Ureter (tissue), 1 donor: ENCODE data around the gene SHISA2. TPM values are rescaled to one million over a fixed set of nuclear protein-coding genes. Genes with fewer than 3 reads are reported as not detected.

Experiments used
- DNase-seq: peaks from one replicate; pipeline ENCODE4 v3.0.0-alpha.2; 2020; ENCODE audit warnings: low spot score
- total RNA-seq: library from RNA; stranded (reverse); gene quantifications from one replicate; pipeline ENCODE4 v1.2.4, GENCODE V29; 2023
- donor health status: DM: yes; HTN: yes; CAD: no.

The SHISA2 gene
- total RNA-seq, 1 donor from 2014 or later = 0.21 TPM

- DNase-seq = no peak
Measured at GRCh38 chr13:26048741-26049140, 3.1 kb downstream of the SHISA2 start.

GRCh38 chr13:26047040-26047439, 4.8 kb downstream of the SHISA2 start:
- no peak for DNase-seq

GRCh38 chr13:26046639-26047038, 5.2 kb downstream of the SHISA2 start:
- DNase-seq = no peak

GRCh38 chr13:26045142-26045541, 6.7 kb downstream of the SHISA2 start:
- DNase-seq = no peak

- DNase-seq = no peak
Measured at GRCh38 chr13:26042785-26043184, 9.0 kb downstream of the SHISA2 start.

GRCh38 chr13:26041444-26041843, 10.4 kb downstream of the SHISA2 start:
- DNase-seq = no peak

- no peak for DNase-seq
Measured at GRCh38 chr13:26038931-26039475, 12.8 kb downstream of the SHISA2 start.

- DNase-seq = no peak
Measured at GRCh38 chr13:26037302-26037701, 14.5 kb downstream of the SHISA2 start.

- DNase-seq = no peak
Measured at GRCh38 chr13:26036383-26036782, 15.4 kb downstream of the SHISA2 start.

GRCh38 chr13:26034018-26034417, 17.8 kb downstream of the SHISA2 start:
- DNase-seq = no peak

GRCh38 chr13:26030331-26030730, 21.5 kb downstream of the SHISA2 start:
- no peak for DNase-seq

- no peak for DNase-seq
Measured at GRCh38 chr13:26029581-26030136, 22.2 kb downstream of the SHISA2 start.

- DNase-seq = no peak
Measured at GRCh38 chr13:26026211-26026610, 25.6 kb downstream of the SHISA2 start.

GRCh38 chr13:26025771-26026170, 26.0 kb downstream of the SHISA2 start:
- DNase-seq = no peak

- DNase-seq = no peak
Measured at GRCh38 chr13:26025196-26025595, 26.6 kb downstream of the SHISA2 start.

- DNase-seq = no peak
Measured at GRCh38 chr13:26024558-26024957, 27.3 kb downstream of the SHISA2 start.

- peak; percentile 78 for DNase-seq
Measured at GRCh38 chr13:26022538-26023292, 29.1 kb downstream of the SHISA2 start.

GRCh38 chr13:26021956-26022355, 29.9 kb downstream of the SHISA2 start:
- DNase-seq = no peak

GRCh38 chr13:26021516-26021915, 30.3 kb downstream of the SHISA2 start:
- DNase-seq = no peak

- DNase-seq = no peak
Measured at GRCh38 chr13:26020891-26021290, 30.9 kb downstream of the SHISA2 start.

- DNase-seq = no peak
Measured at GRCh38 chr13:26019881-26020870, 31.6 kb downstream of the SHISA2 start.

GRCh38 chr13:26019251-26019650, 32.6 kb downstream of the SHISA2 start:
- DNase-seq = no peak
